GM12878 (cell line): ENCODE results near the gene SYT1. TPM values are rescaled to one million over a fixed set of nuclear protein-coding genes. Genes with fewer than 3 reads are reported as not detected.

Source experiments
- ATAC-seq: fragments of 200-7000 bp; cut with Tn5 transposase; 3 replicates; pipeline ENCODE4 v1.9.1; 2020; ENCODE audit warnings: mild to moderate bottlenecking, moderate library complexity
- BruUV-seq: library from RNA; stranded (reverse); fragments of 400-500 nt; replicated peaks from 2 replicates; lab custom pipeline; 2021; lab: Mats Ljungman, UMichigan
- CTCF ChIA-PET: fragments of 300-600 bp; sonication (Branson Sonifier 250); formaldehyde crosslinking; extraction: SDS; loops from one replicate; lab custom pipeline; 2021; ENCODE audit warnings: inconsistent platforms; lab: Yijun Ruan, JAX
- POLR2A ChIA-PET: fragments of 350-600 bp; formaldehyde crosslinking; extraction: SDS; loops from one replicate; lab custom pipeline; 2021; ENCODE audit warnings: inconsistent platforms; lab: Charles Lee
- RAD21 ChIA-PET: fragments of 300-600 bp; sonication (Branson Sonifier 250); formaldehyde crosslinking; loops from one replicate; lab custom pipeline; 2023; ENCODE audit warnings: antibody characterized with exemption; ENCODE audit not compliant: unreplicated experiment; lab: Charles Lee
- SMC1A ChIA-PET: fragments of 300-600 bp; sonication (Branson Sonifier 250); formaldehyde crosslinking; loops from one replicate; lab custom pipeline; 2023; ENCODE audit not compliant: unreplicated experiment, uncharacterized antibody; lab: Charles Lee
- DNase-seq: peaks from one replicate; pipeline ENCODE4 v3.0.0-alpha.2; 2011; ENCODE audit warnings: low read depth, low spot score
- FAIRE-seq: peaks from 3 replicates; lab custom pipeline; 2011; peaks lifted over from hg19 to GRCh38; lab: Jason Lieb, UNC
- H2AFZ ChIP-seq: 2 replicates; pipeline ENCODE4 v1.6.0; 2011; ENCODE audit warnings: low read depth, low read length, control low read depth; ENCODE audit not compliant: control insufficient read depth
- H3K27ac ChIP-seq: 2 replicates; pipeline ENCODE4 v1.5.1; 2011; ENCODE audit warnings: control low read depth; ENCODE audit not compliant: control insufficient read depth, insufficient read depth
- H3K27me3 ChIP-seq, 2 experiments: replicated peaks in 1 of 2; 2 replicates each; pipeline versions ENCODE4 v1.6.0 to v1.6.1; 2011; ENCODE audit warnings: low read length in 1 of 2; ENCODE audit not compliant: control insufficient read depth in 2 of 2, insufficient read depth in 2 of 2
- H3K36me3 ChIP-seq, 2 experiments: 2 replicates each; pipeline ENCODE4 v1.5.1; 2011; ENCODE audit warnings: low read length in 1 of 2; ENCODE audit not compliant: control insufficient read depth in 2 of 2, insufficient read depth in 2 of 2
- H3K4me1 ChIP-seq: 2 replicates; pipeline ENCODE4 v1.6.1; 2011; ENCODE audit warnings: mild to moderate bottlenecking, low read length, moderate library complexity, mixed read lengths; ENCODE audit not compliant: control insufficient read depth, insufficient read depth
- H3K4me2 ChIP-seq: 2 replicates; pipeline ENCODE4 v1.6.0; 2011; ENCODE audit warnings: control low read depth; ENCODE audit not compliant: control insufficient read depth, insufficient read depth
- H3K4me3 ChIP-seq: fragments of 200-600 bp; sonication (generic); 2 replicates; pipeline ENCODE4 v1.5.1; 2016
- H3K79me2 ChIP-seq: 2 replicates; pipeline ENCODE4 v1.6.0; 2011; ENCODE audit warnings: low read length; ENCODE audit not compliant: control insufficient read depth, insufficient read depth
- H3K9ac ChIP-seq: 2 replicates; pipeline ENCODE4 v1.8.0; 2011; ENCODE audit warnings: low read length, control low read depth, mixed read lengths; ENCODE audit not compliant: control insufficient read depth, insufficient read depth
- H3K9me3 ChIP-seq: replicated peaks from 3 replicates; pipeline ENCODE4 v1.5.1; 2011; ENCODE audit warnings: mild to moderate bottlenecking, low read length; ENCODE audit not compliant: control insufficient read depth, insufficient read depth
- H4K20me1 ChIP-seq: 2 replicates; pipeline ENCODE4 v1.6.0; 2011; ENCODE audit not compliant: control insufficient read depth, insufficient read depth
- ASH2L ChIP-seq: fragments of 300-600, 200-600 bp; sonication (generic); IDR thresholded peaks from 2 replicates; pipeline ENCODE4 v1.6.1; 2017; ENCODE audit warnings: low read depth, mild to moderate bottlenecking, borderline replicate concordance
- ATF7 ChIP-seq: fragments of 450-650 bp; IDR thresholded peaks from 2 replicates; pipeline ENCODE4 v1.6.1; 2016; ENCODE audit warnings: low read depth, mild to moderate bottlenecking
- HCFC1 ChIP-seq: fragments of 150-350 bp; IDR thresholded peaks from 2 replicates; pipeline ENCODE4 v1.6.1; 2014; ENCODE audit warnings: low read length
- HDGF ChIP-seq: fragments of 450-650 bp; IDR thresholded peaks from 2 replicates; pipeline ENCODE4 v1.6.1; 2016; ENCODE audit warnings: antibody characterized with exemption
- IKZF2 ChIP-seq, 2 experiments: fragments of 450-650 bp; IDR thresholded peaks; 2 replicates each; pipeline ENCODE4 v1.6.1; 2017; ENCODE audit warnings: mild to moderate bottlenecking in 2 of 2, moderate library complexity in 2 of 2
- MTA2 ChIP-seq: fragments of 450-650 bp; IDR thresholded peaks from 2 replicates; pipeline ENCODE4 v1.6.1; 2016; ENCODE audit warnings: low read depth, mild to moderate bottlenecking, moderate library complexity
- MYB ChIP-seq: fragments of 150-350 bp; IDR thresholded peaks from 2 replicates; pipeline ENCODE4 v1.6.1; 2014; ENCODE audit warnings: mild to moderate bottlenecking, low read depth, low read length, borderline replicate concordance
- NBN ChIP-seq: fragments of 450-650 bp; IDR thresholded peaks from 2 replicates; pipeline ENCODE4 v1.6.1; 2016
- NR2C2 ChIP-seq: IDR thresholded peaks from 2 replicates; pipeline ENCODE4 v1.6.1; 2011; ENCODE audit warnings: borderline replicate concordance, low read depth; ENCODE audit not compliant: control insufficient read depth, insufficient read length
- NR2F1 ChIP-seq: fragments of 450-650 bp; conservative IDR thresholded peaks from 2 replicates; pipeline ENCODE4 v1.6.1; 2017; ENCODE audit warnings: mild to moderate bottlenecking
- NRF1 ChIP-seq: conservative IDR thresholded peaks from 2 replicates; pipeline ENCODE4 v1.6.1; 2011; ENCODE audit warnings: mild to moderate bottlenecking, low read depth, low read length, improper control_type of control experiment
- PAX8 ChIP-seq: fragments of 450-650 bp; IDR thresholded peaks from 2 replicates; pipeline ENCODE4 v1.6.1; 2017; ENCODE audit warnings: mild to moderate bottlenecking, moderate library complexity
- SUZ12 ChIP-seq: fragments of 200-600 bp; sonication (generic); IDR thresholded peaks from one replicate; pipeline ENCODE4 v1.6.1; 2018; ENCODE audit warnings: antibody characterized with exemption, mild to moderate bottlenecking; ENCODE audit not compliant: unreplicated experiment
- ZBED1 ChIP-seq: IDR thresholded peaks from 2 replicates; pipeline ENCODE4 v1.6.1; 2016; ENCODE audit warnings: borderline replicate concordance
- ZNF207 ChIP-seq: fragments of 450-650 bp; IDR thresholded peaks from 2 replicates; pipeline ENCODE4 v1.6.1; 2014; ENCODE audit warnings: antibody characterized with exemption, mild to moderate bottlenecking, borderline replicate concordance
- ZNF384 ChIP-seq: IDR thresholded peaks from 2 replicates; pipeline ENCODE4 v1.6.1; 2012; ENCODE audit warnings: low read depth, mild to moderate bottlenecking, low read length, improper control_type of control experiment, borderline replicate concordance
- ZZZ3 ChIP-seq: IDR thresholded peaks from 2 replicates; pipeline ENCODE4 v1.6.1; 2011; ENCODE audit warnings: low read depth; ENCODE audit not compliant: control insufficient read depth, insufficient read length
- in situ Hi-C: fragments of 300-500 bp; cut with MboI; formaldehyde crosslinking; loops from 9 replicates; pipeline ENCODE4 v1.14.3; 2018; ENCODE audit warnings: mixed read lengths
- intact Hi-C: fragments of 100-400 bp; cut with micrococcal nuclease; formaldehyde crosslinking; loops from one replicate; pipeline ENCODE4 v1.14.2; 2022; ENCODE audit not compliant: unreplicated experiment
- polyA plus RNA-seq, 11 experiments: library from polyadenylated mRNA; depleted of rRNA in 4 of 11; unstranded in 6 of 11; stranded (reverse) in 5 of 11; fragments of >200 nt; fragmentation: Nextera tagmentation in 4 of 11; fragmentation: Illumina TruSeq in 1 of 11; extraction: Ambion mirVana in 4 of 11; extraction: Trizol in 1 of 11; gene quantifications; 1 replicate in 1 of 11; 2 replicates in 10 of 11; pipeline versions ENCODE4 v1.2.1 to v1.2.3, GENCODE V29; 2011 to 2016; ENCODE audit warnings: inconsistent platforms in 2 of 11, missing spikeins in 2 of 11, low read depth in 1 of 11
- total RNA-seq, 4 experiments: library from RNA; depleted of rRNA in 3 of 4; stranded (reverse); fragments of >200 nt in 3 of 4; fragmentation: Illumina TruSeq in 1 of 4; extraction: Trizol in 1 of 4; gene quantifications; 2 replicates each; pipeline versions ENCODE4 v1.2.1 to v1.2.3, GENCODE V29; 2013 to 2021
- TF ChIP-seq, protein P1 (sequence below): IDR thresholded peaks from 2 replicates; pipeline ENCODE4 v1.6.1; 2011; ENCODE audit warnings: borderline replicate concordance, low read depth, mild to moderate bottlenecking, moderate library complexity, mixed read lengths, low read length; ENCODE audit not compliant: insufficient read depth; ENCODE audit errors: extremely low read length
- TF ChIP-seq, protein P2 (sequence below): fragments of 450-650 bp; formaldehyde crosslinking; IDR thresholded peaks from 2 replicates; pipeline ENCODE4 v1.5.0; 2022; ENCODE audit warnings: mild to moderate bottlenecking, missing genetic modification characterization

Gene SYT1
- total and polyA plus RNA-seq, 10 of the 15 experiments (the other 5 are each of a cell fraction or from before 2014, with no cell fraction given): 0.10 to 0.28 TPM; not detected in 8

DNA sequence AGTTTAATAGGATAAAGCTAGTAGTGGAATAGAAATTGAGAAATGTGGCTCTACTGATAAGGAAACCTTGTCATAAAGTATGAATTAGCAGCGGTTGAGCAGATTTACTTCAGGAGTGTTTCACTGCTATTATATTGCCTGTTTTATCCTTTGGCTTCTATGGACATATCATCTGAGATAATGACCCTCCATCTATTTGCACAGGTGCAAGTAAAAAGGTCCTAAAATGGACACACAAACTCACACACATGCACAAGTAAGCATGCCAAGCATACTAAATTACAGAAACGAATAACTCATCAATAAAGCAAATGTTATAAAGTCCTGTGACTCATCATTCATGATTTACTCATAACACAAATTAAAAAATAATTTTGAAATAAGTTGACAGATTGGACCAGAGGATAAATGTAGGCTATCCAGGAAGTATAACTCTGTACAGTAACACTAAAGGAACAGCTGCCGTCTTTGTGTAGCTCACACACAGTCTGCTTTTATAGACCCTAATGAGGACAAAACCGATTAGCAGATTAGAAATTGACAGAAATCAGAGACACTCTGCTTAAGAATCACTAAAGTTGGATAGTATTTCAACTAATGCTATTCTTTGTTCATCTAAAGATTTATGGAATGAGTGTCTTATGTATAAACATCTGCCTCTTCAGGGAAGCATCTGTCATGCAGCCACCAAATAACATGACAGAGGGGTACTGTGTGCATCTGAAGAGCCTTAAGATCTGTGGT, 73.9 kb downstream of the SYT1 start (continued):
- TF ChIP-seq NRF1 (no peak), IKZF2 (IDR thresholded peaks at IDR 0.05) (no peak), NBN (no peak), NR2F1 (no peak), HDGF (no peak), NR2C2 (no peak), ATF7 (no peak), ZZZ3 (no peak)
- TF ChIP-seq, protein P1, sequence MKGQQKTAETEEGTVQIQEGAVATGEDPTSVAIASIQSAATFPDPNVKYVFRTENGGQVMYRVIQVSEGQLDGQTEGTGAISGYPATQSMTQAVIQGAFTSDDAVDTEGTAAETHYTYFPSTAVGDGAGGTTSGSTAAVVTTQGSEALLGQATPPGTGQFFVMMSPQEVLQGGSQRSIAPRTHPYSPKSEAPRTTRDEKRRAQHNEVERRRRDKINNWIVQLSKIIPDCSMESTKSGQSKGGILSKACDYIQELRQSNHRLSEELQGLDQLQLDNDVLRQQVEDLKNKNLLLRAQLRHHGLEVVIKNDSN: no peak

DNA sequence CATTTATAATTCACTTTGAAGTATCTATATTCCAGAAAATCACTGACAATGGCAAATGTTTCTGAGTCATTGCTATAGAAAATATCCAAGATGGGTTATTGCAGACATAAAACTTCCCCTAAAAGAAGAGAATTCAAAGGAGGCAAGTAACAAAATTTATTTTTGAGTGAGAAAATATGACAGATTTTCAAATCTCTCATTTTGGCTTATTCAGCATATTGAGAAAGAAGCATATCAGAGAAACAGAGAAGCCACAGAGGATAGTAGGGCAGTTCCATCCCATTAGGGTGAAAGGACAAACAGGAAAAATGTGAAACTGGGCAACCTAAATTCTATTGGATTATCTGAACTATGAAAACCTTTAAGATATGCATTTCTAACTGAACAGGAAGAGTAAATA, 85.0 kb downstream of the SYT1 start:
- in situ Hi-C loops (no loop called here), intact Hi-C loops (no loop called here)
- RAD21 ChIA-PET: no interaction called here
- H3K4me1 ChIP-seq: no peaks in the 10 kb centered on the region
- no TSS peak for BruUV-seq
- POLR2A ChIA-PET: no interaction called here
- no peaks in the 10 kb centered on the region for H4K20me1 ChIP-seq
- H3K79me2 ChIP-seq: no peaks in the 10 kb centered on the region
- H3K27ac ChIP-seq: no peak overlapping the region
- CTCF ChIA-PET: no interaction called here
- no peak overlapping the region for H3K4me3 ChIP-seq
- H3K9me3 ChIP-seq: no peaks in the 10 kb centered on the region
- DNase-seq: no peak
- SMC1A ChIA-PET: no interaction called here
- no peak for FAIRE-seq
- ATAC-seq: no peak
- no peaks in the 10 kb centered on the region for H3K36me3 ChIP-seq
- no peak overlapping the region for H3K9ac ChIP-seq
- H3K27me3 ChIP-seq: no peaks in the 10 kb centered on the region
- H3K4me2 ChIP-seq: no peak overlapping the region
- H2AFZ ChIP-seq: no peak overlapping the region
- no peak for TF ChIP-seq ZNF384
- no peak for TF ChIP-seq SUZ12
- no peak for TF ChIP-seq ASH2L
- TF ChIP-seq MYB: no peak
- TF ChIP-seq ZBED1: no peak
- TF ChIP-seq MTA2: no peak
- TF ChIP-seq PAX8: no peak
- TF ChIP-seq, protein P2, sequence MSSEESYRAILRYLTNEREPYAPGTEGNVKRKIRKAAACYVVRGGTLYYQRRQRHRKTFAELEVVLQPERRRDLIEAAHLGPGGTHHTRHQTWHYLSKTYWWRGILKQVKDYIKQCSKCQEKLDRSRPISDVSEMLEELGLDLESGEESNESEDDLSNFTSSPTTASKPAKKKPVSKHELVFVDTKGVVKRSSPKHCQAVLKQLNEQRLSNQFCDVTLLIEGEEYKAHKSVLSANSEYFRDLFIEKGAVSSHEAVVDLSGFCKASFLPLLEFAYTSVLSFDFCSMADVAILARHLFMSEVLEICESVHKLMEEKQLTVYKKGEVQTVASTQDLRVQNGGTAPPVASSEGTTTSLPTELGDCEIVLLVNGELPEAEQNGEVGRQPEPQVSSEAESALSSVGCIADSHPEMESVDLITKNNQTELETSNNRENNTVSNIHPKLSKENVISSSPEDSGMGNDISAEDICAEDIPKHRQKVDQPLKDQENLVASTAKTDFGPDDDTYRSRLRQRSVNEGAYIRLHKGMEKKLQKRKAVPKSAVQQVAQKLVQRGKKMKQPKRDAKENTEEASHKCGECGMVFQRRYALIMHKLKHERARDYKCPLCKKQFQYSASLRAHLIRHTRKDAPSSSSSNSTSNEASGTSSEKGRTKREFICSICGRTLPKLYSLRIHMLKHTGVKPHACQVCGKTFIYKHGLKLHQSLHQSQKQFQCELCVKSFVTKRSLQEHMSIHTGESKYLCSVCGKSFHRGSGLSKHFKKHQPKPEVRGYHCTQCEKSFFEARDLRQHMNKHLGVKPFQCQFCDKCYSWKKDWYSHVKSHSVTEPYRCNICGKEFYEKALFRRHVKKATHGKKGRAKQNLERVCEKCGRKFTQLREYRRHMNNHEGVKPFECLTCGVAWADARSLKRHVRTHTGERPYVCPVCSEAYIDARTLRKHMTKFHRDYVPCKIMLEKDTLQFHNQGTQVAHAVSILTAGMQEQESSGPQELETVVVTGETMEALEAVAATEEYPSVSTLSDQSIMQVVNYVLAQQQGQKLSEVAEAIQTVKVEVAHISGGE (CRISPR knock-in tag): no peak
- no peak for TF ChIP-seq ZNF207
- TF ChIP-seq HCFC1: no peak
